GM23338 (cell line): Measurements from ENCODE around the gene CPEB2. TPM values are rescaled to one million over a fixed set of nuclear protein-coding genes. Genes with fewer than 3 reads are reported as not detected.

Experiments
- ATAC-seq: fragments of 200-7000 bp; cut with Tn5 transposase; 3 replicates; pipeline ENCODE4 v1.9.1; 2020
- DNase-seq: peaks from one replicate; pipeline ENCODE4 v3.0.0-alpha.2; 2015; ENCODE audit warnings: low spot score
- H2AFZ ChIP-seq: fragments of 200-600 bp; sonication (generic); 2 replicates; pipeline ENCODE4 v1.8.0; 2016; ENCODE audit warnings: antibody characterized with exemption, mild to moderate bottlenecking, moderate library complexity
- H3F3A ChIP-seq: fragments of 200-600 bp; sonication (generic); replicated peaks from 2 replicates; pipeline ENCODE4 v1.8.0; 2017; ENCODE audit warnings: antibody characterized with exemption, mixed run types, low read depth
- H3K27ac ChIP-seq: fragments of 200-600 bp; sonication (generic); 2 replicates; pipeline ENCODE4 v1.6.1; 2016; ENCODE audit warnings: low read depth
- H3K27me3 ChIP-seq: fragments of 200-600 bp; sonication (generic); 2 replicates; pipeline ENCODE4 v1.8.0; 2016; ENCODE audit warnings: mild to moderate bottlenecking, mixed run types, moderate library complexity; ENCODE audit not compliant: insufficient read depth
- H3K36me3 ChIP-seq: fragments of 200-600 bp; sonication (generic); 2 replicates; pipeline ENCODE4 v1.8.0; 2016; ENCODE audit warnings: mild to moderate bottlenecking; ENCODE audit not compliant: insufficient read depth
- H3K4me1 ChIP-seq: fragments of 200-600 bp; sonication (generic); 2 replicates; pipeline ENCODE4 v1.8.0; 2016; ENCODE audit warnings: mild to moderate bottlenecking, moderate library complexity; ENCODE audit not compliant: insufficient read depth
- H3K4me2 ChIP-seq: fragments of 200-600 bp; sonication (generic); 2 replicates; pipeline ENCODE4 v1.7.1; 2017; ENCODE audit warnings: mixed run types
- H3K4me3 ChIP-seq: fragments of 200-600 bp; sonication (generic); 2 replicates; pipeline ENCODE4 v1.6.1; 2016; ENCODE audit warnings: mixed run types
- H3K79me2 ChIP-seq: fragments of 200-600 bp; sonication (generic); replicated peaks from 2 replicates; pipeline ENCODE4 v1.8.0; 2017; ENCODE audit warnings: mild to moderate bottlenecking; ENCODE audit not compliant: insufficient read depth
- H3K9me2 ChIP-seq: fragments of 200-600 bp; sonication (generic); 2 replicates; pipeline ENCODE4 v1.8.0; 2017; ENCODE audit not compliant: insufficient read depth
- H4K20me1 ChIP-seq: fragments of 200-600 bp; sonication (generic); replicated peaks from 2 replicates; pipeline ENCODE4 v1.8.0; 2017; ENCODE audit warnings: mild to moderate bottlenecking; ENCODE audit not compliant: insufficient read depth
- H3K27ac Mint-ChIP-seq: 2 replicates; pipeline ENCODE4 v1.8.0; 2020; ENCODE audit warnings: inconsistent platforms, mild to moderate bottlenecking, moderate library complexity, mixed read lengths
- H3K27me3 Mint-ChIP-seq: 3 replicates; pipeline ENCODE4 v1.8.0; 2022; ENCODE audit warnings: low read depth, mild to moderate bottlenecking, moderate library complexity, mixed read lengths, inconsistent platforms; ENCODE audit not compliant: insufficient read depth, poor library complexity
- H3K36me3 Mint-ChIP-seq: 3 replicates; pipeline ENCODE4 v1.8.0; 2021; ENCODE audit warnings: low read depth, mild to moderate bottlenecking, inconsistent platforms, moderate library complexity, mixed read lengths
- H3K4me1 Mint-ChIP-seq: 3 replicates; pipeline ENCODE4 v1.8.0; 2020; ENCODE audit warnings: mild to moderate bottlenecking, inconsistent platforms, mixed read lengths
- H3K4me3 Mint-ChIP-seq: 3 replicates; pipeline ENCODE4 v1.8.0; 2021; ENCODE audit warnings: moderate library complexity, mild to moderate bottlenecking, inconsistent platforms, mixed read lengths
- H3K9me3 Mint-ChIP-seq: 3 replicates; pipeline ENCODE4 v1.8.0; 2020; ENCODE audit warnings: moderate library complexity, mild to moderate bottlenecking, inconsistent platforms, mixed read lengths
- CREB1 ChIP-seq: fragments of 250-450 bp; sonication (Bioruptor Pico); IDR thresholded peaks from 2 replicates; pipeline ENCODE4 v1.5.0; 2020; ENCODE audit warnings: low read depth, mild to moderate bottlenecking, moderate library complexity
- CTCF ChIP-seq, 2 experiments: fragments of 200-600 bp in 1 of 2; sonication (generic) in 1 of 2; conservative IDR thresholded peaks; 2 replicates each; pipeline versions ENCODE4 v1.5.1 to v1.6.1; 2016 to 2017; ENCODE audit warnings: antibody characterized with exemption in 2 of 2, low read depth in 2 of 2, mild to moderate bottlenecking in 2 of 2, moderate library complexity in 1 of 2
- ETS1 ChIP-seq: IDR thresholded peaks from 2 replicates; pipeline ENCODE4 v1.6.1; 2016; ENCODE audit warnings: antibody characterized with exemption
- EZH2 ChIP-seq: fragments of 200-600 bp; sonication (generic); IDR thresholded peaks from one replicate; pipeline ENCODE4 v1.8.0; 2017; ENCODE audit warnings: antibody characterized with exemption, mild to moderate bottlenecking, low read depth; ENCODE audit not compliant: unreplicated experiment
- EZH2phosphoT487 ChIP-seq: fragments of 200-600 bp; sonication (generic); IDR thresholded peaks from one replicate; pipeline ENCODE4 v1.8.1; 2018; ENCODE audit warnings: antibody characterized with exemption; ENCODE audit not compliant: unreplicated experiment
- JUNB ChIP-seq: IDR thresholded peaks from one replicate; pipeline ENCODE4 v1.6.1; 2016; ENCODE audit warnings: antibody characterized with exemption; ENCODE audit not compliant: unreplicated experiment
- NANOG ChIP-seq: IDR thresholded peaks from 2 replicates; pipeline ENCODE4 v1.6.1; 2016; ENCODE audit warnings: antibody characterized with exemption, borderline replicate concordance
- POLR2AphosphoS5 ChIP-seq: IDR thresholded peaks from 2 replicates; pipeline ENCODE4 v1.6.1; 2016; ENCODE audit warnings: antibody characterized with exemption, low read depth
- REST ChIP-seq: IDR thresholded peaks from one replicate; pipeline ENCODE4 v1.6.1; 2018; ENCODE audit warnings: antibody characterized with exemption; ENCODE audit not compliant: unreplicated experiment
- STAT1 ChIP-seq: IDR thresholded peaks from one replicate; pipeline ENCODE4 v1.6.1; 2016; ENCODE audit warnings: antibody characterized with exemption; ENCODE audit not compliant: unreplicated experiment
- ZNF114 ChIP-seq: fragments of 250-450 bp; sonication (Bioruptor Pico); IDR thresholded peaks from 2 replicates; pipeline ENCODE4 v1.5.0; 2020; ENCODE audit warnings: mild to moderate bottlenecking, moderate library complexity
- ZNF331 ChIP-seq: fragments of 250-450 bp; sonication (Bioruptor Pico); IDR thresholded peaks from 2 replicates; pipeline ENCODE4 v1.5.0; 2020; ENCODE audit warnings: low read depth, mild to moderate bottlenecking, moderate library complexity
- ZNF462 ChIP-seq: fragments of 250-450 bp; sonication (Bioruptor Pico); IDR thresholded peaks from 2 replicates; pipeline ENCODE4 v1.5.0; 2020; ENCODE audit warnings: mild to moderate bottlenecking, moderate library complexity
- polyA plus RNA-seq: library from polyadenylated mRNA; unstranded; fragments of >200 nt; fragmentation: Nextera tagmentation; extraction: Ambion mirVana; gene quantifications from 2 replicates; pipeline ENCODE4 v1.2.1, GENCODE V29; 2016
- total RNA-seq: library from RNA; depleted of rRNA; stranded (reverse); fragments of >200 nt; shearing (Covaris generic); gene quantifications from 2 replicates; pipeline ENCODE4 v1.2.3, GENCODE V29; 2014

CPEB2 gene
- total and polyA plus RNA-seq, 2 experiments from 2014 or later: 0.66 to 2.4 TPM

GRCh38 chr4:15042529-15043167 lies 40.4 kb downstream of the CPEB2 start:
- H3K27me3 ChIP-seq: no peaks in the 10 kb centered on the region
- DNase-seq (no peak), ATAC-seq (no peak)
- Mint-ChIP-seq H3K4me3 (no peak overlapping the region), H3K36me3 (no peaks in the 10 kb centered on the region), H3K4me1 (peaks cover 10% of the 10 kb centered on the region), H3K27me3 (no peaks in the 10 kb centered on the region), H3K27ac (no peak overlapping the region), H3K9me3 (no peaks in the 10 kb centered on the region)
- no peak overlapping the region for H3K4me2 ChIP-seq
- no peaks in the 10 kb centered on the region for H3F3A ChIP-seq
- H4K20me1 ChIP-seq: no peaks in the 10 kb centered on the region
- H2AFZ ChIP-seq: no peak overlapping the region
- no peaks in the 10 kb centered on the region for H3K36me3 ChIP-seq
- no peaks in the 10 kb centered on the region for H3K79me2 ChIP-seq
- no peaks in the 10 kb centered on the region for H3K4me1 ChIP-seq
- H3K4me3 ChIP-seq: no peak overlapping the region
- H3K27ac ChIP-seq: no peak overlapping the region
- H3K9me2 ChIP-seq: no peaks in the 10 kb centered on the region
- TF ChIP-seq ETS1 (no peak), STAT1 (no peak), REST (no peak), ZNF114 (CRISPR knock-in tag) (no peak), CTCF (conservative IDR thresholded peaks at IDR 0.05; ENCODE audit: low read depth in 2 of 2) (no peak), ZNF462 (no peak), EZH2 (no peak), ZNF331 (no peak), CREB1 (CRISPR knock-in tag) (no peak), EZH2phosphoT487 (no peak), POLR2AphosphoS5 (no peak), JUNB (no peak), NANOG (no peak)
